Stimulated activated CD8-positive, alpha-beta memory T cell treated with anti-CD3 and anti-CD28 coated beads, Interleukin-12 subunit alpha, Interleukin-12 subunit beta, amount 100 ng/mL, for 4 hours (primary cell): ENCODE measurements around the gene GALNT9.

ENCODE experiments used
- DNase-seq: peaks from one replicate; pipeline ENCODE4 v3.0.0-alpha.2; 2020; ENCODE audit warnings: low read depth

GALNT9 gene

GRCh38 chr12:132168311-132169031 lies 160.9 kb downstream of the GALNT9 start:
- DNase-seq: no peak

- DNase-seq: no peak
These were observed 161.6 kb downstream of the GALNT9 start for GRCh38 chr12:132167611-132168310.

- no peak for DNase-seq
These were observed 162.4 kb downstream of the GALNT9 start for GRCh38 chr12:132166801-132167591.

GRCh38 chr12:132166093-132166492 lies 163.3 kb downstream of the GALNT9 start:
- no peak for DNase-seq

- DNase-seq: no peak
These were observed 163.8 kb downstream of the GALNT9 start for GRCh38 chr12:132165584-132165983.

- DNase-seq: no peak
These were observed 165.0 kb downstream of the GALNT9 start for GRCh38 chr12:132164426-132164825.

GRCh38 chr12:132163911-132164288 lies 165.5 kb downstream of the GALNT9 start:
- DNase-seq: no peak

GRCh38 chr12:132163041-132163910 lies 166.1 kb downstream of the GALNT9 start:
- no peak for DNase-seq

- DNase-seq: no peak
These were observed 166.8 kb downstream of the GALNT9 start for GRCh38 chr12:132162508-132163031.

- no peak for DNase-seq
These were observed 167.4 kb downstream of the GALNT9 start for GRCh38 chr12:132161796-132162507.

- no peak for DNase-seq
These were observed 168.2 kb downstream of the GALNT9 start for GRCh38 chr12:132161036-132161781.

GRCh38 chr12:132160601-132161035 lies 168.8 kb downstream of the GALNT9 start:
- no peak for DNase-seq

- no peak for DNase-seq
These were observed 169.4 kb downstream of the GALNT9 start for GRCh38 chr12:132160016-132160415.

- DNase-seq: no peak
These were observed 169.8 kb downstream of the GALNT9 start for GRCh38 chr12:132159555-132160003.

- no peak for DNase-seq
These were observed 170.5 kb downstream of the GALNT9 start for GRCh38 chr12:132158677-132159554.

GRCh38 chr12:132157733-132158409 lies 171.5 kb downstream of the GALNT9 start:
- DNase-seq: no peak

GRCh38 chr12:132156573-132157325 lies 172.6 kb downstream of the GALNT9 start:
- DNase-seq: no peak
